Measurements from ENCODE around the gene MLXIPL. TPM values are rescaled to one million over a fixed set of nuclear protein-coding genes. Genes with fewer than 3 reads are reported as not detected.
A peak's percentile ranks its signal among the peaks of the same experiment; 100 is the strongest.

MLXIPL gene, protein sequence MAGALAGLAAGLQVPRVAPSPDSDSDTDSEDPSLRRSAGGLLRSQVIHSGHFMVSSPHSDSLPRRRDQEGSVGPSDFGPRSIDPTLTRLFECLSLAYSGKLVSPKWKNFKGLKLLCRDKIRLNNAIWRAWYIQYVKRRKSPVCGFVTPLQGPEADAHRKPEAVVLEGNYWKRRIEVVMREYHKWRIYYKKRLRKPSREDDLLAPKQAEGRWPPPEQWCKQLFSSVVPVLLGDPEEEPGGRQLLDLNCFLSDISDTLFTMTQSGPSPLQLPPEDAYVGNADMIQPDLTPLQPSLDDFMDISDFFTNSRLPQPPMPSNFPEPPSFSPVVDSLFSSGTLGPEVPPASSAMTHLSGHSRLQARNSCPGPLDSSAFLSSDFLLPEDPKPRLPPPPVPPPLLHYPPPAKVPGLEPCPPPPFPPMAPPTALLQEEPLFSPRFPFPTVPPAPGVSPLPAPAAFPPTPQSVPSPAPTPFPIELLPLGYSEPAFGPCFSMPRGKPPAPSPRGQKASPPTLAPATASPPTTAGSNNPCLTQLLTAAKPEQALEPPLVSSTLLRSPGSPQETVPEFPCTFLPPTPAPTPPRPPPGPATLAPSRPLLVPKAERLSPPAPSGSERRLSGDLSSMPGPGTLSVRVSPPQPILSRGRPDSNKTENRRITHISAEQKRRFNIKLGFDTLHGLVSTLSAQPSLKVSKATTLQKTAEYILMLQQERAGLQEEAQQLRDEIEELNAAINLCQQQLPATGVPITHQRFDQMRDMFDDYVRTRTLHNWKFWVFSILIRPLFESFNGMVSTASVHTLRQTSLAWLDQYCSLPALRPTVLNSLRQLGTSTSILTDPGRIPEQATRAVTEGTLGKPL
- total RNA-seq (1 to 10 TPM; 3.2 to 5.9 (median 3.6) TPM), polyA plus RNA-seq (14.8 TPM)
- long read RNA-seq, donor 1, partial matches to known transcripts = 2 of 3 reads
- long read RNA-seq, donor 1, other reads (novel, unspliced or antisense) = 1 of 3 reads
- long read RNA-seq, donor 2, partial matches to known transcripts = 0 of 2 reads
- long read RNA-seq, donor 2, other reads (novel, unspliced or antisense) = 2 of 2 reads
- long read RNA-seq, donor 3, partial matches to known transcripts = 2 of 2 reads
- long read RNA-seq, donor 3, other reads (novel, unspliced or antisense) = 0 of 2 reads
- long read RNA-seq, donor 4, partial matches to known transcripts = 1 of 1 reads
- long read RNA-seq, donor 4, other reads (novel, unspliced or antisense) = 0 of 1 reads

DNA sequence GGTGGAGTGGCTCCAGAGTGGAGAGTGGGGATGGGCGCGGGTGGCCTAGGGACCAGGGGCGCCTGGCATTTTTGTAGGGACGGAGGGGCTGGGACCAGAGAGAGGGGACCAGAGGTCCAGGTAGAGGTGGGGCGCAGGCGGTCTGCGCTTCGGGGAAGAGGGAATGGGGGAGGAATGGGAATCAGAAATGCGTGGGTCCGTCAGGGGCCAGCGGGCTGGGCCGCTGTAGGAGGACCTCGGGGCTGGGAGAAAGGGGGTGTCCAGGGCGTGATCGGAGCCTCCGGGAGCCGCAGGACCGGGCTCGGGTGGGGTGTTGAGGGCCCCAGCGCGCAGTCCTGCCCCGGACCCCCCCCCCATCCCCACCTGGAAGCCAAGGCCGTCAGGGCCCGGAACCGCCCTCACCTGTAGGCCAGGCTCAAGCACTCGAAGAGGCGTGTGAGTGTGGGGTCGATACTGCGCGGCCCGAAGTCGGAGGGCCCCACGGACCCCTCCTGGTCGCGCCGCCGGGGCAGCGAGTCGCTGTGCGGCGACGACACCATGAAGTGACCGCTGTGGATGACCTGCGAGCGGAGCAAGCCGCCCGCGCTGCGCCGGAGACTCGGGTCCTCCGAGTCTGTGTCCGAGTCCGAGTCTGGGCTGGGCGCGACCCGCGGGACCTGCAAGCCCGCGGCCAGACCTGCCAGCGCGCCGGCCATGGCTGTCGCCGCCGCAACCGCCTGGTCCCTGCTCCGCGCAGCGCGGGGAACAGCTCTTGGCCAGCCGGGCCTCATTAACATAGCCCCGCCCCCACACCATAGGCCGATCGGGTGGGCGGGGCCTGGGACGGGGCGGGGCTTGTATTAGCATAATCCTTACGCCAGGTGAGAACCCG lies at the start of gene MLXIPL:
Gene MLXIPL, minus strand, starts transcription at position 725 of the 871 bp plus-strand sequence. Its CDS starts 30 bp downstream, at position 695.
- no peaks in the 10 kb centered on the region for H3K27me3 ChIP-seq (ENCODE audit: control insufficient read depth, insufficient read depth)

DNA sequence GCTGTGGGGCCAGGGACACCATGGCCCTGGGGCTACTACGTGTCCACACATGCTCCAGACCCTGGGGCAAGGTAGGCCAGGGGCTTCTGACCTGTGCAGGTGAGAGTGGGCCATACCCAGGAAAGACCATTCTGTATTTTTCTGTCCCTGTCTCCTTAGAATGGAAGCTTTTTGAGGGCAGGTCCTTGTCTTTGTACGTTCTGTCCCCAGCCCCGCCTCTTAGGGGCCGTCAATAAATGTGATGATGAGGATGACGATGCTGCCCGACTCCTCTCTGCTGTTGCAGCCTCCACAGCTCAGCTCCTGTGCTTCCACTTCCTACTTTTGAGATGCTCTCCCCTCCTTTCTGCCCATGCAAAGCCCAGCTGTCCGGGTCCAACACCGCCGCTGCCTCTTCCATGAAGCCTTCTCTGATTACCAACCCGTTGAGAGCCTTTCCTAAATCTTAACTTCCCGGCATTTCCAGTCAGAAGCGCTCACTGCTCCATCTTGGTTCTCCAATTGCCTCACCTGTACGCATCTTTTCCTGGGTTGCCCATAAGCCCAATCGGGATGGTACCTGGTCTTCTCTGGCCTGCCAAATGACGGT lies 47.6 kb upstream of the MLXIPL start:
- Histone ChIP-seq H3K4me1 (ENCODE audit: control insufficient read depth, insufficient read depth, low read length) (no peaks in the 10 kb centered on the region), H3K9me3 (ENCODE audit: control insufficient read depth, low read length) (no peaks in the 10 kb centered on the region), H3K4me3 (ENCODE audit: low read length) (no peak overlapping the region), H3K27ac (ENCODE audit: low read length) (no peak overlapping the region), H3K27me3 (ENCODE audit: control insufficient read depth, insufficient read depth) (no peaks in the 10 kb centered on the region)
- no peak for DNase-seq
- no peak for ATAC-seq
- intact Hi-C loops (cut with DNase I) = no loop called here
- 92% methylated on average over 15 of the region's 15 CpGs for WGBS

More for the DNA sequence above, at the start of gene MLXIPL:
- no peaks in the 10 kb centered on the region for H3K4me1 ChIP-seq (ENCODE audit: control insufficient read depth, insufficient read depth, low read length)
- no peak within 1 kb of the TSS for H3K27ac ChIP-seq (ENCODE audit: low read length)
- DNase-seq (peak; percentile 80 to 92 (median 92)), ATAC-seq (peak; percentile 89 to 91)
- intact Hi-C loops (cut with DNase I) = no loop called here
- no peaks in the 10 kb centered on the region for H3K9me3 ChIP-seq (ENCODE audit: control insufficient read depth, low read length)
- 2% methylated on average over 80 of the region's 80 CpGs for WGBS
- peak within 1 kb of the TSS; percentile 35 for H3K4me3 ChIP-seq (ENCODE audit: low read length)

DNA sequence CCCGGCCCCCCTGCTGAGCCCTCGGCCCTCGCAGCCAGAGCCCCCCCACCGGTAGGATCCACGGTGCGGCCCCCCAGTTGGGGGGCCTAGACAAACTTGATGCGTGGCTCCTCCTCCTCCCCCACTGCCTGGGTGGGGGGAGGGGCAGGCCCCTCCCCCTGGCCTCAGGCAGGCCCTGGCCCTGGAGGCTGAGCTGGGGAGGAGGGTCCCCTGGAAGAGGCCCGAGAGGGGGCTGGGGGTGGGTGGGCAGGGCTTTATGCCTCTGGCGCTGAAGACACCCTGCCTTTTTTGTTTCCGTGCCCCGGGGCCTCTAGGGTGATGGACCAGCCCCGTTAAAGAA lies 47.0 kb upstream of the MLXIPL start:
- 45% methylated on average over 12 of the region's 12 CpGs for WGBS
- intact Hi-C loops (cut with DNase I) = no loop called here
- H3K4me3 ChIP-seq (ENCODE audit: low read length) = no peak overlapping the region
- ATAC-seq (no peak), DNase-seq (no peak)
- no peaks in the 10 kb centered on the region for H3K27me3 ChIP-seq (ENCODE audit: control insufficient read depth, insufficient read depth)
- H3K27ac ChIP-seq (ENCODE audit: low read length) = no peak overlapping the region
- H3K9me3 ChIP-seq (ENCODE audit: control insufficient read depth, low read length) = no peaks in the 10 kb centered on the region
- H3K4me1 ChIP-seq (ENCODE audit: control insufficient read depth, insufficient read depth, low read length) = no peaks in the 10 kb centered on the region

DNA sequence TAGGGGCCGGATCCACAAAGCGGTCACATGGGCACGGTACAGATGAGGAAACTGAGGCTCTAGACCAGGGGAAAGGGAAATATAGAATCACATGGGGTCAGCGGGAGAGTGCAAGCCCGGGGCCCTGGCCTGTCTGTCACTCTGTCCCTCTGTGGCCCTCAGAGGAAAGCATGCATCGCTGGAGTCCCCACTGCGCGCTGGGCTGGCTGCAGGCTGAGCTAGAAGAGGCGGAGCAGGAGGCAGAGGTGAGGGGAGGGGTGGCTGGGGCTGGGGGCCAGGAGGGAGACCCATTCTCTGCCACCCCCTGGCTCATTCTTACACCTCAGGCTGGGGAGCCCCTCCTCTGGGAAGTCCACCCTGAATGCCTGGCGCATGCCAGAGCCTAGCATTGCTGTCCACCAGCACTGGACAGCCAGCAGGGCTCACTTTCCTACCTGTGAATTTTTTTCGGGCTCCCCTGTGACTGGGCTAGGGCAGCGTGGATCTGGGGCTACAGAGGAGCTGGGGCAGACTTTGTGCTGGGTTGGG lies 45.6 kb upstream of the MLXIPL start:
- H3K9me3 ChIP-seq (ENCODE audit: control insufficient read depth, low read length) = no peaks in the 10 kb centered on the region
- ATAC-seq = no peak
- H3K27ac ChIP-seq (ENCODE audit: low read length) = no peak overlapping the region
- no peak for DNase-seq
- H3K27me3 ChIP-seq (ENCODE audit: control insufficient read depth, insufficient read depth) = no peaks in the 10 kb centered on the region
- no peak overlapping the region for H3K4me3 ChIP-seq (ENCODE audit: low read length)
- 85% methylated on average over 12 of the region's 12 CpGs for WGBS
- intact Hi-C loops (cut with DNase I) = loop anchor here in 2 of 4 donors (10.0 kb wide), 2 partner anchors 55 to 65 kb away; no protein-coding TSS in a partner anchor
- no peaks in the 10 kb centered on the region for H3K4me1 ChIP-seq (ENCODE audit: control insufficient read depth, insufficient read depth, low read length)

DNA sequence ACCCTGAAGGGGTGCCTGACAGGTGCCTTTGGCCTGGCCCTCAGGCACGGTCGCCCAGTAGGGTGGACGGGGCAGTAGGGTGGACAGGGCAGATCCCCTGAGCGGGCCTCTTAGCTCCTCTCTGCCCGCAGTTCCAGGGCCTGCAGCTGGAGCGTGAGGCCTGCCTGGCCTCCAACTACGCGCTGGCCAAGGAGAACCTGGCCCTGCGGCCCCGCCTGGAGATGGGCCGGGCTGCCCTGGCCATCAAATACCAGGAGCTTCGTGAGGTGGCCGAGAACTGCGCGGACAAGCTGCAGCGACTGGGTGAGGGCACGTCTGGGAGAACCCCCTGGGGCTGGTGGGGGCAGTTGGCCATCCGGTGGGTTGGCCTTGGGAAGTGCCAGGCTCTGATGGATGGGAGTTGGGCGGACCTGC lies 45.0 kb upstream of the MLXIPL start:
- no peak overlapping the region for H3K27ac ChIP-seq (ENCODE audit: low read length)
- H3K27me3 ChIP-seq (ENCODE audit: control insufficient read depth, insufficient read depth) = no peaks in the 10 kb centered on the region
- WGBS = 81% methylated on average over 19 of the region's 19 CpGs
- no peaks in the 10 kb centered on the region for H3K9me3 ChIP-seq (ENCODE audit: control insufficient read depth, low read length)
- no peaks in the 10 kb centered on the region for H3K4me1 ChIP-seq (ENCODE audit: control insufficient read depth, insufficient read depth, low read length)
- no peak for ATAC-seq
- intact Hi-C loops (cut with DNase I) = loop anchor here in 2 of 4 donors (10.0 kb wide), 2 partner anchors 54 to 64 kb away; no protein-coding TSS in a partner anchor
- H3K4me3 ChIP-seq (ENCODE audit: low read length) = no peak overlapping the region
- peak in 1 of 3 donors; percentile 37 for DNase-seq

DNA sequence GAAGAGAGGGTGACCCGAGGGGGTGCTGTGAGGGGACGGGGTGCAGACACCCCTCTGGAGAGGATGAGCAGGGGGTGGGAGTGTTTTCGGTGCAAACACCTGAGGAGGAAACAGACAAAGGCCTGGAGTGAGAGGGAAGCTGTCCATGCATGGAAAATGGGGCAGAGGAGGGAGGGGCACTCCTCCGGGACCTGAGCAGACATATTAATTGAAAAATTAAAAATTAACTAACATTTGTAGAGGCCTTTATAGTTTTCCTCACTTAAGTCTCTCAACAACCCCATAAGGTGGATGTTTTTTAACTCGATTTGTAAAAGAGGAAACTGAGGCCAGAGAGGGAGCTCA lies 44.5 kb upstream of the MLXIPL start:
- 35% methylated on average over 5 of the region's 5 CpGs for WGBS
- Histone ChIP-seq H3K4me3 (ENCODE audit: low read length) (no peak overlapping the region), H3K4me1 (ENCODE audit: control insufficient read depth, insufficient read depth, low read length) (no peaks in the 10 kb centered on the region), H3K27ac (ENCODE audit: low read length) (no peak overlapping the region), H3K27me3 (ENCODE audit: control insufficient read depth, insufficient read depth) (no peaks in the 10 kb centered on the region), H3K9me3 (ENCODE audit: control insufficient read depth, low read length) (no peaks in the 10 kb centered on the region)
- peak in 1 of 3 donors; percentile 25 for DNase-seq
- no peak for ATAC-seq
- intact Hi-C loops (cut with DNase I) = loop anchor here in 2 of 4 donors (10.0 kb wide), 2 partner anchors 54 to 64 kb away; no protein-coding TSS in a partner anchor

DNA sequence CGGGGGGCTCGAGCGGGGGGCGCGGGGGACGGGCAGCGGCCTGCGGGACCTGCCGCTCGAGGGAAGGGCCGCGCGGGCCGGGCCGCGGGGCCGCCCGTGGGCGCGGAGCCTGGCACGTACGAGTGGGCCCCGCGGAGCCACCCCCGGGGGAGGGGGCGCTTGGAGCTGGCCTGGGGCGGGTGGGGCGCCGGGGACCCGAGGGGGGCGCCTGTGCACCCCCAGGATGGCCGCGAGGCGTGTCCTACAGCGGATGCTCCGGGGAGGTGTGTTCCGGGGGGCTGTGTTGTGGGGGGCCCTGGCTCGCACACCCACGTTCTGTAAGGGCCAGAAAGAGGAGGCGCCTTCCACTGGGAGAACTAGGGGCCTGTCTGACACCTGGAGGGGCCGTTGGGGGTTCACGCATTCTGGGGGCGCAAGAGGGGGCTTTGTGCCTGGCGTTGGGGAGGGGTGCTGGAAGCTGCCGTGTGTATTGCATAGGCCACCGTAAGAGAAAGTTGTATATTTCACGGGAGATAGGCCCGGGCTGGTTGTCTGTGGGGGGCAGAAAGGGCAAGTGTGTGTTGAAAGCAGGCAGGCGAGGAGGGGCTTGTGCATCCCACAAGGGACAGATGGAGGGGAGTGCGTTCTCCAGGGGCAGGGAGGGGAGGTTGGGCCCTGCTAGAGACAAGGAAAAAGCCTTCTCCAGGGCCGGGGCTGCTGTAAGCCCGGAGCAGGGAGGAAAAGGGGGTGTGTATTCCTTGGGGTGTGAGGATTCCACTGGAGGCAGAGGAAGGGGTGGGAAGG lies 44.0 kb upstream of the MLXIPL start:
- H3K9me3 ChIP-seq (ENCODE audit: control insufficient read depth, low read length) = no peaks in the 10 kb centered on the region
- no peak overlapping the region for H3K27ac ChIP-seq (ENCODE audit: low read length)
- intact Hi-C loops (cut with DNase I) = loop anchor here in 2 of 4 donors (10.0 kb wide), 2 partner anchors 53 to 63 kb away; no protein-coding TSS in a partner anchor
- peak in 1 of 2 donors; percentile 1 for ATAC-seq
- WGBS = 1% methylated on average over 52 of the region's 52 CpGs
- no peaks in the 10 kb centered on the region for H3K4me1 ChIP-seq (ENCODE audit: control insufficient read depth, insufficient read depth, low read length)
- no peaks in the 10 kb centered on the region for H3K27me3 ChIP-seq (ENCODE audit: control insufficient read depth, insufficient read depth)
- peak overlapping the region; percentile 96 for H3K4me3 ChIP-seq (ENCODE audit: low read length)
- peak in 2 of 3 donors; percentile 63 to 65 for DNase-seq

DNA sequence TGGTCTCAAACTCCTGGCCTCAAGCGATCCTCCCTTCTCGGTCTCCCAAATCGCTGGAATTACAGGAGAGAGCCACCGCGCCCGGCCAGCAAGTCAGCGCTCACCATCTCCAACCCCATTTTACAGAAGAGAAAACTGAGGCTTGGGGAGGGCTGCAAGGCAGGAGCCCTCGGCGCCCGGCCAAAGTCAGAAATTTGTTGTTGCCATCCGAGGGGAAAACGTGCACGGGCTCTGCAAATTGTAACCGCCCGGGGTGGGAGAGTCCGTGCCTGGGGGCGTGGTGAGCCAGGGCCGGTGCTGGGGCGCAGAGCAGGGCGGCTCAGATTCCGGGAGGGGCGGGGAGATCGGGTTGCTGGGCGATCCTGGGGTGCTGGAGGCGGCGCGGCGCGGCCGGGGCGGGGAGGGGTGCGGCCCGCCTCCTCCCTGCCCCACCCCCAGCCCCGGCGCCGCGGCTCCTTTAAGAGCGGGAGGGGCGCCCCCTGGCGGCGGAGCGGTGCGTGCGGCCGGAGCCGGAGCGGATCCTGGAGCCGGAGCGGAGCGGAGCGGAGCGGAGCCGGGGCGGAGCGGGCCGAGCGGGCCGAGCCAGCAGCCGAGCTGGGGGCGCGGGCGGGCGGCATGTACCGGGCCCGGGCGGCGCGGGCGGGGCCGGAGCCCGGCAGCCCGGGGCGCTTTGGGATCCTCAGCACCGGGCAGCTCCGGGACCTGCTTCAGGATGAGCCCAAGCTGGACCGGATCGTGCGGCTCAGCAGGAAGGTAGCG lies 43.2 kb upstream of the MLXIPL start, which contains the start of gene VPS37D:
Gene VPS37D, plus strand, starts transcription at position 488 of the 759 bp plus-strand sequence. Its CDS starts 128 bp downstream, at position 616.
- Histone ChIP-seq H3K4me1 (ENCODE audit: control insufficient read depth, insufficient read depth, low read length) (no peaks in the 10 kb centered on the region), H3K4me3 (ENCODE audit: low read length) (peak within 1 kb of the TSS; percentile 96), H3K9me3 (ENCODE audit: control insufficient read depth, low read length) (no peaks in the 10 kb centered on the region), H3K27ac (ENCODE audit: low read length) (no peak within 1 kb of the TSS), H3K27me3 (ENCODE audit: control insufficient read depth, insufficient read depth) (no peaks in the 10 kb centered on the region)
- peak; percentile 91 to 97 (median 97) for DNase-seq
- peak; percentile 96 for ATAC-seq
- 3% methylated on average over 78 of the region's 79 CpGs for WGBS
- intact Hi-C loops (cut with DNase I) = loop anchor here in 2 of 4 donors (10.0 kb wide), 2 partner anchors 53 to 63 kb away; no protein-coding TSS in a partner anchor
